PC-3 (cell line): Measurements from ENCODE around the gene MPND.

Source experiments
- CTCF ChIP-seq: fragments of 300-600 bp; sonication (generic); conservative IDR thresholded peaks from 2 replicates; pipeline ENCODE4 v1.5.1; 2017; ENCODE audit warnings: antibody characterized with exemption, low read depth, mild to moderate bottlenecking, low read length
- EZH2 ChIP-seq: fragments of 300-600 bp; sonication (generic); IDR thresholded peaks from one replicate; pipeline ENCODE4 v1.6.1; 2017; ENCODE audit warnings: antibody characterized with exemption, mild to moderate bottlenecking, low read length; ENCODE audit not compliant: unreplicated experiment
- EZH2phosphoT487 ChIP-seq: fragments of 300-600 bp; sonication (generic); IDR thresholded peaks from 2 replicates; pipeline ENCODE4 v1.6.1; 2018; ENCODE audit warnings: mild to moderate bottlenecking, antibody characterized with exemption, low read length, borderline replicate concordance

DNA sequence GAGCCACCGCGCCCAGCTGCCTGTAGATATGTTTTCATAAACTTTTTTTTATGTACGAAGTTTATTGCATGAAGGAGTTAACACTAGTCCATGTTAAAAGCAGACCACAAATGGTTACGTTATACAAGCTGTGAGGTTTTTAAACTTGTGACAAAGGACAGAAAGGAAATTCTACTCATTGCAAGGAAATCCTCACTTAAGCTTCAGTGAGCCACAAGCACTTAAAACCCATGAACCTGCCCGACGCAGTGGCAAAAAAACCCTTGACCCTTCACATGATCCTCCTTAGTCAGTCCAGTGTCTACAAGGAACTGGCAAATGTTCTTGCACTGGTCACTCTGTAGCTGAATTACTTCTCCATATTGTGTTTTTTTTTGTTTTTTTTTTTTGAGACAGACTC, 4.2 kb downstream of the MPND start:
- TF ChIP-seq EZH2 (no peak), CTCF (no peak), EZH2phosphoT487 (no peak)
